Glomerular visceral epithelial cell (primary cell): ENCODE measurements around the gene ITGA11.
A peak's percentile ranks its signal among the peaks of the same experiment; 100 is the strongest.

Experiments
- DNase-seq: peaks from one replicate; pipeline ENCODE4 v3.0.0-alpha.2; 2016; ENCODE audit errors: extremely low spot score

ITGA11 gene

DNA sequence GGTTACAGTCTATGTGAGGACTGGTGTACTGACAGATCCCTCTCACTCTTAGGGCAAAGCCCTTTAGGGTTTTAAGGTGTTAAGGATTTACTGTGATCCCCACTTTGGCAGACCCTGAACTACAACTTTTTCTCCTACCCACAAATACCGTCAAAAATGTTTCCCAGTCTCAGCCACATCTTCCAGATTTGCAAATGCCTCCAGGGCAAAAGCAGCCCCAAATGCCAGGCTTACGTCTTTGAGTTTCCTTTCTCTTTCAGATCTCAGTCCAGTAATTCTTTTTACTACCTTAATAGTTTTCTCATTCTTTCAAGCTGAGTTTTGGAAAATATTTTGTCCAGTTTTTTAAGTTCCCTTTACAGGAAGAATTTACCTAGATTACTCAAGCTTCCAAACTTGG, 13.4 kb upstream of the ITGA11 start:
- no peak for DNase-seq

DNA sequence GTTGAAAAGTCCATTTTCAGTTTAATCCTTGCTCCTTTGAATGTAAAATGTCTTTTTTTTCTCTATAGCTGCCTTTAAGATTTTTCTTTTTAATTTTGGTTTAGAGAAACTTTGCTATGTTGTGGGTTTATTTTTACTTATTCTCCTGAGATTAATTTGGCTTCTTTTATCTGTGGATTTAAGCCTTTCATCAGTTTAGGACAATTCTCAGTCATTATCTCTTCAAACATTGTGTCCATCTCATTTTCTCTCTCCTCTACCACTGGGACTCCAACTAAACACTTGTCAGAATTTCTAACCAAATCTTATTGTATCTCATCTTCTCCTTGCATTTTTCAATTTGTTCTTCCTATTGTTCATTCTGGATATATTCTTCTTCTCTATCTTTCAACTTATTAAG, 12.4 kb upstream of the ITGA11 start:
- DNase-seq, result no peak

DNA sequence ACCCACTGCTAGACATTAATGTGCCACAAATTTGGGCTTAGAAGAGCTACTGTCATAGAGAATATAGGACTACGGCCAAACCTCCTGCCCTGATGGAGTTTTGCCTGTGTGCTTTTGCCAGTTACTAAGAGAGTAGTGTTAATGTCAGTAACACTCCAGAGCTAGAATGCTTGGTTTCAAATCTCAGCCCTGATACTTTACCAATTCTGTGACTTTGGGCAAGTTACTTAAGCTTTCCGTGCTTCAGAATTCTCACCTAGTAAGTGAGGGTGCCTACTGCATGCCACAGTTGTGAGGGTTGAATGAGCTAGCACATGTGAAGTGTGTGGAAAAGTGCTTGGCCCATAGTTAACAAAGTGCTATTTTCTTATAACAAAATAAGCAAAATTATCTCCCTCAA, 10.9 kb upstream of the ITGA11 start:
- no peak for DNase-seq

DNA sequence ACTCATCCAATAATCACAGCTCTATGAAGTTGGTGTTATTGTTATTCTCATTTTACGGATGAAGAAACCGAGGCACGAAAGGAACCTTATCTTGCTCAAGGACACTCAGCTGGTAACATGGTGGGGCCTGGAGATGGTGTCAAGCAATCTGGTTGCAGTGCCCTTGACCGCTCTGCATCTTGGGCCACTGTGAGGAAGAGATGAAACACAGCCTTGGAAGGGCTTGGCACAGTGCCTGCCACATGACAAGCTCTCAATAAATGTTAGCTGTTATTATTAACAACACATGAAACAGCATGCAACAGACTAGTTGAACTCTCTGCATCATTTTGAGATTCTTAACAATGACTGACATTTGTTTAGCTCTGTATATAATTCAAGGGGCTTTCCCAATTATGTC, 10.1 kb upstream of the ITGA11 start:
- DNase-seq, result no peak

DNA sequence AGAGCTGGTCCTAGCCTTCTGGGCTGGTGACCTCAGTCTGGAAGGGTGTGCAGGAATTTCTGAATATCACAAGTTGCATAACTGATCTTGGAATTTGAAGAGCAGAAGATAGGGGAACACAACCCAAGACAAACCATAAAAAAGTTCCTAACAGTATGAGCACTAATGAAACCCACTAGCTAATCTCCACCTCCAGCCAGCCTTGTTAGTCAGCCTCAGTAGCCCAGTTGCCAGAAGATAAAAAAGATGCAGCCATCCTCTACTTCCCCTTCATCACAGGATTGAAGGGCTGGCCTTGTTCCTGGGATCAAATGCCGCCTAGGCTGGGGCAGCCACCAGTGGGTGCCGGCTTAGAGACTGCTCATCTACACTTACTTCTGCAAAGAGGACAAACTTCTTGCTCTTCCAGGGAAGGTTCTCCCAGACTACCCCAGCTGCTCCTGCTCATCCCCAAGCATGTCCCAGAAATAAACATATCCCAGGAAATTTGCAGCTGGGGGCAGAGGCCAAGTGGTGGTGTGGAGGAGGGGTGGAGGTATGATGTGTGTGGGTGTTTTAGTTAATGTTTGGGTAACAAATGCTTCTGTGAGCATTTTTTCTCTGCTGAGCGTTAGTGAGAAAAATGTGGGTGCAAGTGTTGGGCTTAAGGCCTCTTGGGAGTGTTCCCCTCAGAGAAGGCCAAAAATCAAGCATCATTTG, 9.2 kb upstream of the ITGA11 start:
- no peak for DNase-seq

DNA sequence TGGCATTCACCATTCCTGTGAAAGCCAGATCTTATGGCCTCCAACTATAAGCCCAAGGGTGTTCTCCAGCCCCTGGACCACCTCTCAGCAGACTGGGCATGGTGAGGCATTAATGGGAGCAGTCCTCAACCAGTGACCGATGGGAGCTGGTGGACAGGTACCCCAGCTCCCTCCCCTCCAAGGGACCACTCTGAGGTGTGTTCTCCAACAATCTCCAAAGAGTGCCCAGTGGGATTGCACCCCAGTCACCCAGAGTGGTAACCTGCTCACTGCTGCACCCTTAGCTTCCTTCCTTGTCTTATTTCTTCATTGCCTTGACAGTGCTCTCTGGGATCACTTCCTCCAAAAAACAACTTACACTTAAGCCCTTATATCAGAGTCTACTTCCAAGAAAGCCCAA, 8.2 kb upstream of the ITGA11 start:
- DNase-seq, result no peak

DNA sequence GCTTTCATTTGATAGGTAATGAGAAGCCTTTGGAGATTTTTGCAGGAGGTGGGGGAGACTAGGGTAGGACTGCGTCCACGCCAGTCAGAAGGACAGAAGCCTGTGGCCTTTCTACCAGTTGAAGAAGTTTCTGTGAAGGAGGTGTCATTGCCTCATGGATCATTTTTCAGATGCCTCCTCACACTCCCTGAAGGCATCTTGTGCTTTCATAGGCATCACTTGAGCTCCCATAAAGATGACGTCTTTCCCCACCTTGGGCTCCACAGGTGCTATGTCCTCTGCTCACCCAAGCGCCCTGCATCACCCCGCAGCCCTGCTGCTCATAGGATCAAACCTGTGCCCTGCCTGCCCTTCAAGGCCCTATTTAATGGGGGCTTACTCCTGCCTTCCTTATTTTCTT, 7.5 kb upstream of the ITGA11 start:
- no peak for DNase-seq

DNA sequence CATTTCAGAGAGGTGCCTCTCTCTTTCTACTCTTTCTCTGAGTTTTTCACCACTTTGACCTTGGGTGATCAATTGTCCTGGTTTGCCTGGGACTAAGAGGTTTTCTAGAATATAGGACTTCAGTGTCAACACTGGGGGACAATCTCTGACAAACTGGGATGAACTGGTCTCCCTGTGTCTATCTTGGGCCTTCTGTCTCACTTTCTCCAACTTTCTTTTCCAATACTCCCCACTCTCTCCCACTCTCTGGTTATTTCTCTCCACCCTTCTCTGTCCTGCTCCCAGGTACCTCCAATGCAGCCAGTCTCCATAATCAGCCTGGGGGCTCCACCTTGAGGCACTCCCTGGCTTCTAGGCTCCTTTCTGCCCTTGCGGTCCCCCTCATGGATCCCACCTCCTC, 4.7 kb upstream of the ITGA11 start:
- no peak for DNase-seq

DNA sequence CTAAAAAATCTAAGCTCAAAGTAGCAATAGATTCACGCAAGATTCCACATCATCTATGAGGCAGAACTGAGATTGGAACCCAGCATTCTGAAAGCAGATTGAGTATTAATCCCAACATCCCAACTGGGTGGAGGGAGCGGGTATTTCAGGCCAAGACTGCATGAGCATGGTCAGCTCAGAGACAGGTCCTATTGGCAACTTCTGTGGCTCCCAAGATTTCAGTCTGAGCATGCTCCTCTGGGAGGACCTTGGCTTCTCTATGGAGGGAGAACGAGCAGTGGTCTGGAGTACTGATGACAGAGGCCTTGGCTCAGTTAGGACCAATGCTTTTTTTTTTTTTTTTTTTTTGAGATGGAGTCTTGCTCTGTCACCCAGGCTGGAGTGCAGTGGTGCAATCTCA, 4.0 kb upstream of the ITGA11 start:
- no peak for DNase-seq

DNA sequence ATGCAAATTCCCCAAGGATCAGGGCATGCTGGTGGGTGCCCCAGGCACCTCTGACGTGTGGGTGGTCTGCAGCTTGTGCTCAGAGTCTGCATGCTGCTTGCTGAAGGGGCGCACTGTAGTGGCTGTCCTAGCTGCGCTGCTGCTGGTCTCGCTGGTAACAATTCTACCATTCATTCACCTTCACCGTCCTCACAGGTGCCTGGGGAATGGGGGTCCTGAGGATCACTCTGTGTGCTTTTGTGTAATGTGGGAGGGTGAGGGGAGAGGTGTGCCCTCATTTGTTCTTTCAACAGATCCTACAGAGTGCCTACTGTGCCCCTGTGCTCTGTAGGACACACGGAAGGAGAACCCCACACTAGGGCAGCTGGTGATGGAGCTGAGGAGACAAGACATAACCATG, 2.1 kb upstream of the ITGA11 start:
- DNase-seq, result no peak

DNA sequence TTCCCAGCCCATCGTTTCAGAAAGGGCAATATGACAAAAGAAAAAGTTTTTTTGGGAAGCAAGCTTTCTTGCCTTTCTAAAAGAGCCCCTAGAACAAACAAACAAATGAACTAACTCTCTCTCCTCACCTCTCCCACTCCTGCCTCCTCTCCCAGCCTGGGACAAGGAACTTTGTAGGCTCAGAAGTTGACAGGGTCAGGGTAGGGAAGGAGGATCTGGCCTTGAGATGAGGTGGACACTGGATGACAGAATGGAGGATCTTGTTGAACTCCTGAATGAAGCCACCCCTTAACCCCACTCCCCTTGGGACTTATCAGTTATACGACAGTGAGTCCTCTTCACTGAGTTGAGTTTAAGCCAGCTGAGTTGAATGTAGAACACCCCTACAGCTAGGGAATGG, 1.6 kb upstream of the ITGA11 start:
- DNase-seq, result no peak

DNA sequence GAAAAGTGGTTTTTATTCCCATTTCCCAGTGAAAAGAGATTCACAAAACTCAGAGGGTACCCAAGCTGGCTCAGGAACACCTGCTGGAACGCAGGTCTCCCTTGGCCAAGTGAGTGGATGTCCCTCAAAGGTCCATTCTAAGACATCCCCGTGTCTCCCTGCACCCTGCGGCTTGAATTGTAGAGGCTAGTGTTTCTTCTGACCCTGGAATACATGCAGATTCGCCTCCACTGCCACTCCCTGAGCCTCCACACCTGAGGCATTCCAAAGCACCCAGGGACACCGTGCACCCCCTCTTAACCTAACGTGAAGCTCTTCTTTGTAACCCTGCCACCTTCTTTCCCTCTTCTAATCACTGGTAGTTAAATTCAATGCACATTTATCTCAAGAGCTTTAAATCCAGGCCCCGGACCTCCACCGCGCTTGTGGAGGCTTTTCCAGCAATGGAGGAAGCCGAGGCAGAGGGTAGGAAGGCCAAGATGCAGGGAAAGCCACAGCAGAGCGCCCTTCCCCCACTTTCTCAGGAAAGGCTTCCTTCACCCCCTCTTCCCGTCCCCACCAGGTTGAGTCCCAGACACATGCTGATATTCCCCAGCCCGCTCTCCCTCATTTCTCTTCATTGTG, 590 bp upstream of the ITGA11 start:
- DNase-seq, result no peak

DNA sequence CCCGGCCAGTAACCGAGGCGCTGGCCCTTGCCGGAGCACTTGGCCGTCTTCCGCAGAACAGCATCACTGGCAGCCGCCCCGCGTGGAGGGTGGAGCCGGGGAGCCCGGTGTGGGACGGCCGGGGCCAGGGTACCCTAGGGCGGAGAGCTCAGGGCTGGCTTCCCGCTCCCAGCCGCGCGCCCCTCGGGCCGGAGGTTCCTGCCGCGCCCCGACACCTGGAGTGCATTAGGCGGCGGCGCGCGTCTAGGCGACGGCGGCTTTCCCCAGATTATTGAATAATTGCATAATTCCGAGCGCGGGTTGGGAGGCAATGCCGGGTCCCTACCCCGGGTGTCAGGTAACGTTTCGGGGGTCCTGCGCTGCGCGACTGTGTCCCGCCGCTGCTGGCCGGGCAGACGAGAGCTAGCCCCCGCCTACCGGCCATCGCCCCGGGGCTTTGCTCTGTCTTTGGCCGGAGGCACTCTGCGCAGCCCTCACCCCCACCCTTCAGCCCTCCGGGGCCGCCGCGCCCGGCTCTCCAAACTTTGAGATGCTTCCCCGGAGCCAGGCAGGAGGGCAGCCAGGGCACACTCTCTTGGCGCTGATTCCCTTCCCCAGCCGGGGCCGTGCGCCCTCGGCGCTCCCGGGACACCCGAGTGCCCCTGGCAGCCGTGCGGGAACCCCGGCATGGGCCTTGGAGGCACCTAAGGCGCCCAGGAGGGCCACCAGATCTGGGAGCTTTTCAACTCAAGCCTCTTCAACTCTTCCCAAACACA, 749 bp downstream of the ITGA11 start:
- no peak for DNase-seq

DNA sequence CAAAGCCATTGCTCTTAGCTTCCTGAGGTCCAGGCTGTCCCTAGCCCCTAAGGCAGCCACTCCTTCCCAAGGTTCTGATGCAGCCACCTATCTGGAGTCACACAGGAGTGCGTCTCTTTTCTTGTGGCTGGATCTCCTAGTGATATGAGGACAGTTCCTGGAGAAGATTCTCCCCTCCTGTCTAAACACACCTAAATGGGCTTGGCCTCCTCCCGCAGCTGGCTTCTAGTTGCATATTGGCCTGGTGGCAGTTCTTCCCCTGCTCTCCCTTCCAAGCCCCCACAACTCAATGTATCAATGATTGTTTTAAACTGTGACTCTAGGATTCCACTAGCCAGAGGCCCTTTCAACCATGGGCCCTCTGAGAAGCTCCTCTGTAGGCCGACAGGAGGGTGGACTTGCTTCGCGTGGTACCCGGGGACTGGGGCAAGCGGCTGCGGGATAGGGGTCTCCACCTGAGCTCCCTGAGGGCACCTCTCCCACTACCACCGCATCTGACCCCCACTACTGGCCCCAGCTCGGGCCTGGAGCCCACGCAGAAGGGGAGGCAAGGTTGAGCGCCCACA, 1.4 kb downstream of the ITGA11 start:
- no peak for DNase-seq

DNA sequence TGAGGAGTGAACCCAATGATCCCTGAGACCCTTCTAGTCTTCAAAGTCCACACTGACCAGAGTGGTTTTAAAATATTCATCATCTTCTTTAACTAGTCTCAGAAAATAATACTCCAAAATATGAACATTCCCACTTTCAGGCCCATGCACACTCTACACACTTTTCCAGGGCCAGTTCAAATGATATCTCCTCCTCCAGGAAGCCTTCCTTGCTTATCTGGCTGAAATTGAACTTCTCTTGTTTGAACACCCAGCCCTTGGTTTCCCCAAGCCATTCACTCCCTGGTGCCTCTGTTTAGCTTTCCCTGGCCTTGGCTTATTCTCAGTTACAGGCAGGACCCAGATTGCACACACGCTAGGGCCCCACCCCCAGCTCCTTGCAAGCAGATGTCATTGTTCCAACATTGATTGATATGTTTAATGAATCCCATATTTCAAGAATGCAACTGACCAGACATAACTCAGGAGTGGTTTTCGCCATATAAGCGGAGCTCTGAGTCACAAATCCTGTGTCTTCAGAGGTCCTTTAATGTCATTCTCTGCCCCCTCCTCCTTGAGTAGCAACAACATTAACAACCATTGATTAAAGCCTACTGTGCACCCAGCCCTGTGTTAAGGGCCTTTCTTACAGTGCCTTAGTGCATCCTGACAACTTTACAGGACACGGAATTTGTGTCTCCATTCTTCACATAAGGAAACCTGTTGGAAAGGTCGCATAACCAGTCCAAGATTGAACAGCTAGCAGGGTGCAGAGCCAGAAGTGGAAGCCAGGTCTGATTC, 2.1 kb downstream of the ITGA11 start:
- DNase-seq, result no peak

DNA sequence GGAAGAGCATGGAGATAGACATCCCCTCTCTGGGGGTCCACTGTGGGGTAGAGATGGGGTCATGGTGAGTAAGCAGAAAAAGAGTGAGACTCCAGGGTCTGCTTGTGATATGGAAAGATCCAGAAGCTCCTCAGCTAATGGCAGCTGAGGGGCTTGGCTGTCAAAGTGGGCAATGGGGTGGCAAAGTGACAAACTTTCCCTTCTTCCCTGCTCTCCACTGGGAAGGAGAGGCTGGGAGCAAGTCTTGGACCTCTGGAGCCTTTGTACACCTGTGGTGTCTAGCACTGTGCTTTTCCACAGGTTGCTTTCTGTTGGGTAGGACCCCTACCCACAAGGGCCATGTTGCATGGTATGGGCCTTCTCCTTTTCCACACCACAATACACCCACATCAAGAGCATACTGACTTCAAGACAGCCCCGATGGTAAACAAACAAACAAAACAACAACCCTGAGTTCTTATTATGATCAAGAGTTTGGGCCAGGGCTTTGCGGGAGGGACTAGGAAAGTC, 3.5 kb downstream of the ITGA11 start:
- no peak for DNase-seq

DNA sequence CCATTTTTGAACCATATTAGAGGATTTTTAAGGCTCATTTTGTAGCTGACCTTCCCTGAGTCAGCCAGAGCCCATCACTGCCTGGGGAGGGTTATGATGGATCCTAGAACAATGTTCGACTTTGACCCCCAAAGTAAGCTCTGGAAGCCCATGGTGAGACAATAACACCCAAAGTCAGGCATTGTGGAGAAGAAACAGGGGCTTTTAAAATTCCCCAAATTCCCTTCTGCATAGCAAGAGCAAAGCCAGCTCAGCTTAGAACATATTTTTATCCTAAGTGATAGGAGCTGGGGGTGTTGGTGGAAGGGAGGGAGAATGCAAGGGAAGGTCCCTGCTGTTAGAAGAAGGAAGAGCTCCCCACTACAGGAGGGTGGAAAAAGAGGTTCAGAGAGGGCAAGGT, 4.0 kb downstream of the ITGA11 start:
- no peak for DNase-seq

DNA sequence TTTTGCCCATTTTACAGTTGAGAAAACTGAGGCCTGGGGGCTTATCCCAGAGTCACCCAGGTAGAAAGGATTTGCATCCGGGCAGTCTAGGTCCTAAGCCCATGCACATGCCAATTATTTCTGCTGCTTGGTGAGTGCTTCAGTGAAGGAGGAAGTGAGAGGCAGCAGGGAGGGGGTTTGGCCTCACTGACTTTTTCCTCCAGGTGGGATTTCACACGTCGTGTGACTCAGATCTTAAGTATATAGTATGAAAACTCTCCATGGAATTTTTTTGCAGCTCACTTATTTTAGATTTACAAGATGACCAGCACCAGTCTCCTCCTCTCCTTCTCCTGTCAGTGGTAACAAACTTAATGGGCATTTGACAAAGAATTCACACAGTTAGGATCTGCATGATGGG, 4.6 kb downstream of the ITGA11 start:
- peak; percentile 53 for DNase-seq

DNA sequence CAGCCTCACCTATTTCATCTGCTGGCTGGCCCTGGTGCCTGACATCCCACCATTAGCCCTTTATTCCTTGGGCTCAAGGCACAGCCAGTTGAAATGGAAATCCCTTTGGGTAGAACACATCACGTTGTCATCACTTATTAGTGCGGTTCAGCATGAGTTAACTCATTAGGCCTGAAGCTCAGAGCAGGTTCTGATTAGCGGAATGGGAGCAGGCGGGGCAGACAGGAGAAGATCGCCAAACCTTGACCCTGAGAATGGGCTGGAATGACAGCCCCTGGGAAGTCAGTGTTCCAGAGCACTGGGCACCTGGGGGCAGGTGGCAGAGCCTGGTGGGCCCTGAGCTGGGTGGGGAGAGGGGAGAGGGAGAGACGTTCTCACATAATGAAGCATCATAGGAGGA, 5.8 kb downstream of the ITGA11 start:
- DNase-seq, result no peak

DNA sequence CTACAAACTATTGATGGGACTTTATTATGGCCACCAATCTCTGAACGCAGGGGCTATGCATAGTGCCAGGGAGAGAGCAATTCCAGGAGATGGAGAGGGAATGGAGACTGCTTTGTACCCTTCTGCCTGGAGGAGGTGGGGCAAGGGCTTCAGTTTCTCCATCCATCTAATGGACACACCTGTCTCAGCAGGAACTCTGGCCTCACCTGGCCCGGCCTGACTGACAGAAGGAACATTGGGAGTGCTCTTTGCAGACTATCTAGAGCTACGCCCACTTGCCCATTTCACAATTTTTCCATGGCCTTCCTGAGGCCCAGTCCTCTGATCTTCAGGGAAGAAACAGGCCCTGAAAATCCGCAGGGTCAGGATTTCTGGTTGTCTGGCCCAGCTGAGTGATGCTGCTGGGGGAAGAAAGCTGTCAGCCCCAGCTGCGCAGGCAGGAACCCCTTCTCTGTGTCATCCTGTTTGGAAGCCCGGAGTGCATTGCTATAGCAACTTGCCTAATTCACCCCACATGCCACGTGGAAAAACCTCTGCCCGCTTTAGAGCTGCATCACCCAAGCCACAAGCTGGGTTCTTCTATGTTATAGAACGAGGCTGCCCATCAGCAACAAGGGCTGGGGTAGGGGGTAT, 6.4 kb downstream of the ITGA11 start:
- no peak for DNase-seq

DNA sequence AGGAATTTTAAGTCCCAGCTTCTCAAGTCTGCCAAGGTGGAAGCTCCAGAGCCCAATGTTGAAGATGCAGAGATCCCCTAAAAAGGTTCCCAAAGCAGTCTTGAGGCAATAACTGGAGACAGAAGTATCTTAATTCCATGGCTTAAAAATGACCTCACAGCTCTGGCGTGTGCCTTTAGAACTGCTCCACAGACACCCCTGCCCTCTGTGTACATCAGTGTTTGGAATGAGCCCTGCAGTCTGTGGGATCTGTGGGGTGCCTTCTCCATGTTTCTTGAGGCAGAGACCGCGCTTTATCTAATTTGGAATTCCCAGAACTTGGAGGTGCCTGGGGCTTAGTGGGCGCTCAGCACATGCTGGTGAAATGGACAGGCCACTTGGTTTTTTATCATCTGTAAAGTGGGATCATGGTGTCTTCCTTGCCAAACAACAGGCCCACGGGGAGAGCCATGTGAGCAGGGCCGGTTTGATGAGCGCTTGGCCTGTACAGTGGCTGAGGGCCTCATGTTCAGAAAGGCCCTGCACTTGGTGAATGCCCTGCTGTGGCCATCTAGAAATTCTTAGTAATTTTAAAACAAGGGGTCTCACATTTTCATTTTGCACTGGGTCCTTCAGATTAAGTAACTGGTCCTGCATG, 7.1 kb downstream of the ITGA11 start:
- DNase-seq, result no peak
